Breast epithelium (tissue), 4 donors: Measurements from ENCODE around the gene FSD2. TPM values are rescaled to one million over a fixed set of nuclear protein-coding genes. Genes with fewer than 3 reads are reported as not detected.
A peak's percentile ranks its signal among the peaks of the same experiment; 100 is the strongest.

Experiments
- DNase-seq, 2 donors: peaks; one replicate each; pipeline ENCODE4 v3.0.0-alpha.2; 2019; ENCODE audit warnings: low spot score in 2 of 2
- H3K27ac ChIP-seq, 2 donors: fragments of 200-600 bp; sonication (generic) in 1 of 2; one replicate each; pipeline ENCODE4 v1.5.1; 2016 to 2019; ENCODE audit warnings: mild to moderate bottlenecking in 1 of 2
- H3K27me3 ChIP-seq, 2 donors: fragments of 200-600 bp; sonication (generic) in 1 of 2; one replicate each; pipeline versions ENCODE4 v1.5.1 to v1.6.0; 2017 to 2019; ENCODE audit warnings: control low read depth in 1 of 2, mild to moderate bottlenecking in 1 of 2
- H3K36me3 ChIP-seq: fragments of 200-600 bp; one replicate; pipeline ENCODE4 v1.5.1; 2019
- H3K4me1 ChIP-seq, 2 donors: fragments of 200-600 bp; sonication (generic); one replicate each; pipeline ENCODE4 v1.5.1; 2016 to 2019; ENCODE audit warnings: control low read depth in 1 of 2
- H3K4me3 ChIP-seq, 3 donors: fragments of 200-600 bp; sonication (generic); 1 replicate in 2 of 3; 2 replicates in 1 of 3; pipeline ENCODE4 v1.5.1; 2016 to 2019; ENCODE audit warnings: mild to moderate bottlenecking in 3 of 3, moderate library complexity in 2 of 3
- H3K9me3 ChIP-seq, 2 donors: fragments of 200-600 bp; sonication (generic) in 1 of 2; one replicate each; pipeline ENCODE4 v1.5.1; 2016 to 2019; ENCODE audit warnings: control low read depth in 1 of 2
- CTCF ChIP-seq, 3 donors: fragments of 450-650 bp; IDR thresholded peaks; one replicate each; pipeline ENCODE4 v1.5.1; 2016 to 2017; ENCODE audit warnings: antibody characterized with exemption in 3 of 3, mild to moderate bottlenecking in 3 of 3, moderate library complexity in 3 of 3
- POLR2A ChIP-seq: fragments of 450-650 bp; IDR thresholded peaks from one replicate; pipeline ENCODE4 v1.6.1; 2016; ENCODE audit warnings: antibody characterized with exemption, mild to moderate bottlenecking, moderate library complexity
- POLR2AphosphoS5 ChIP-seq, 3 donors: sonication (generic); formaldehyde crosslinking; IDR thresholded peaks; one replicate each; pipeline ENCODE4 v1.6.1; 2017; ENCODE audit warnings: antibody characterized with exemption in 3 of 3
- intact Hi-C: fragments of 100-400 bp; cut with DNase I; formaldehyde crosslinking; loops from one replicate; pipeline ENCODE4 v1.15.1; 2023; ENCODE audit warnings: low total_unique reads
- total RNA-seq, 3 donors: library from RNA; depleted of rRNA; stranded (reverse); fragments of >200 nt; gene quantifications; one replicate each; pipeline ENCODE4 v1.1.0, GENCODE V29; 2016

Gene FSD2
- total RNA-seq, 3 donors from 2014 or later: under 0.01 to 1.6 TPM; not detected in 1

GRCh38 chr15:82838096-82838735 lies 32.3 kb upstream of the FSD2 start:
- Histone ChIP-seq H3K36me3 (peaks cover 5% of the 10 kb centered on the region), H3K9me3 (no peaks in the 10 kb centered on the region), H3K27me3 (no peaks in the 10 kb centered on the region), H3K27ac (no peak overlapping the region), H3K4me1 (no peaks in the 10 kb centered on the region), H3K4me3 (no peak overlapping the region)
- no peak for TF ChIP-seq POLR2A
- no peak for TF ChIP-seq POLR2AphosphoS5 (IDR thresholded peaks at IDR 0.05)
- no peak for TF ChIP-seq CTCF (IDR thresholded peaks at IDR 0.05)
- intact Hi-C loops: no loop called here
- DNase-seq: peak in 1 of 2 donors; percentile 9

GRCh38 chr15:82835391-82835917 lies 29.6 kb upstream of the FSD2 start:
- Histone ChIP-seq H3K36me3 (peaks cover 5% of the 10 kb centered on the region), H3K4me3 (no peak overlapping the region), H3K4me1 (no peaks in the 10 kb centered on the region), H3K27ac (no peak overlapping the region), H3K27me3 (no peaks in the 10 kb centered on the region), H3K9me3 (no peaks in the 10 kb centered on the region)
- TF ChIP-seq POLR2AphosphoS5 (IDR thresholded peaks at IDR 0.05) (no peak), CTCF (IDR thresholded peaks at IDR 0.05) (no peak), POLR2A (no peak)
- DNase-seq: peak in 1 of 2 donors; percentile 16
- intact Hi-C loops: no loop called here

GRCh38 chr15:82833362-82833682 lies 27.5 kb upstream of the FSD2 start:
- Histone ChIP-seq H3K36me3 (peaks cover 5% of the 10 kb centered on the region), H3K4me3 (no peak overlapping the region), H3K27me3 (no peaks in the 10 kb centered on the region), H3K4me1 (no peaks in the 10 kb centered on the region), H3K9me3 (no peaks in the 10 kb centered on the region), H3K27ac (no peak overlapping the region)
- peak in 1 of 2 donors; percentile 13 for DNase-seq
- intact Hi-C loops: no loop called here
- TF ChIP-seq POLR2AphosphoS5 (IDR thresholded peaks at IDR 0.05): no peak
- no peak for TF ChIP-seq CTCF (IDR thresholded peaks at IDR 0.05)
- no peak for TF ChIP-seq POLR2A

- Histone ChIP-seq H3K4me1 (no peaks in the 10 kb centered on the region), H3K27ac (no peak overlapping the region), H3K36me3 (peaks cover 5% of the 10 kb centered on the region), H3K9me3 (no peaks in the 10 kb centered on the region), H3K27me3 (no peaks in the 10 kb centered on the region), H3K4me3 (no peak overlapping the region)
- intact Hi-C loops: no loop called here
- no peak for DNase-seq
- TF ChIP-seq POLR2A (no peak), POLR2AphosphoS5 (IDR thresholded peaks at IDR 0.05) (no peak), CTCF (IDR thresholded peaks at IDR 0.05) (no peak)
Observed at GRCh38 chr15:82832601-82833361, 26.9 kb upstream of the FSD2 start.
